Glomerular visceral epithelial cell (primary cell): Measurements from ENCODE around the gene SUGP1.
"Not testable (repeated sequence)": the region's sequence is repeated elsewhere in the genome, so short reads cannot be mapped to it uniquely, and the experiment has no call there.

Experiments used
- DNase-seq: peaks from one replicate; pipeline ENCODE4 v3.0.0-alpha.2; 2016; ENCODE audit errors: extremely low spot score

SUGP1 gene

GRCh38 chr19:19320361-19321140 lies at the start of gene SUGP1, which contains the start of gene MAU2:
TSS of gene SUGP1 (minus strand) at chr19:19320509. CDS start at chr19:19320496, 13 bp downstream.
TSS of gene MAU2 (plus strand) at chr19:19320829. CDS start at chr19:19320860, 31 bp downstream.
- peak; percentile 91 for DNase-seq

GRCh38 chr19:19368087-19368486 lies 47.8 kb upstream of the SUGP1 start:
- no peak for DNase-seq

- peak; percentile 78 for DNase-seq
These were observed 46.4 kb upstream of the SUGP1 start for GRCh38 chr19:19366434-19367396.

GRCh38 chr19:19362075-19362474 lies 41.8 kb upstream of the SUGP1 start:
- DNase-seq = no peak

- DNase-seq = peak; percentile 78
These were observed 40.8 kb upstream of the SUGP1 start for GRCh38 chr19:19361075-19361594.

GRCh38 chr19:19356901-19357566 lies 36.7 kb upstream of the SUGP1 start:
- DNase-seq = no peak

GRCh38 chr19:19356500-19356899 lies 36.2 kb upstream of the SUGP1 start:
- no peak for DNase-seq

- DNase-seq = no peak
These were observed 35.4 kb upstream of the SUGP1 start for GRCh38 chr19:19355606-19356139.

- no peak for DNase-seq
These were observed 34.6 kb upstream of the SUGP1 start for GRCh38 chr19:19354932-19355331.

- no peak for DNase-seq
These were observed 33.7 kb upstream of the SUGP1 start for GRCh38 chr19:19354007-19354406.

- DNase-seq = no peak
These were observed 32.5 kb upstream of the SUGP1 start for GRCh38 chr19:19352823-19353222.

- not testable (repeated sequence) for DNase-seq
These were observed 30.4 kb upstream of the SUGP1 start for GRCh38 chr19:19350756-19351155.

- DNase-seq = no peak
These were observed 29.1 kb upstream of the SUGP1 start for GRCh38 chr19:19349365-19349764.

GRCh38 chr19:19348266-19348665 lies 28.0 kb upstream of the SUGP1 start:
- DNase-seq = no peak

GRCh38 chr19:19347401-19348110 lies 27.2 kb upstream of the SUGP1 start:
- no peak for DNase-seq

GRCh38 chr19:19345970-19346369 lies 25.7 kb upstream of the SUGP1 start:
- no peak for DNase-seq

GRCh38 chr19:19345232-19345631 lies 24.9 kb upstream of the SUGP1 start:
- DNase-seq = no peak

GRCh38 chr19:19343762-19344161 lies 23.5 kb upstream of the SUGP1 start:
- no peak for DNase-seq

GRCh38 chr19:19343016-19343362 lies 22.7 kb upstream of the SUGP1 start:
- no peak for DNase-seq

- DNase-seq = peak; percentile 64
These were observed 22.0 kb upstream of the SUGP1 start for GRCh38 chr19:19342086-19343015.
